Stimulated activated CD4-positive, alpha-beta T cell treated with anti-CD3 and anti-CD28 coated beads, Interleukin-2, amount 100 ng/mL, for 24 hours (primary cell): Measurements from ENCODE around the gene MPP3.
"Not testable (repeated sequence)": the region's sequence is repeated elsewhere in the genome, so short reads cannot be mapped to it uniquely, and the experiment has no call there.

Source experiments
- DNase-seq, 2 donors: peaks; one replicate each; pipeline ENCODE4 v3.0.0-alpha.2; 2020

MPP3 gene

DNA sequence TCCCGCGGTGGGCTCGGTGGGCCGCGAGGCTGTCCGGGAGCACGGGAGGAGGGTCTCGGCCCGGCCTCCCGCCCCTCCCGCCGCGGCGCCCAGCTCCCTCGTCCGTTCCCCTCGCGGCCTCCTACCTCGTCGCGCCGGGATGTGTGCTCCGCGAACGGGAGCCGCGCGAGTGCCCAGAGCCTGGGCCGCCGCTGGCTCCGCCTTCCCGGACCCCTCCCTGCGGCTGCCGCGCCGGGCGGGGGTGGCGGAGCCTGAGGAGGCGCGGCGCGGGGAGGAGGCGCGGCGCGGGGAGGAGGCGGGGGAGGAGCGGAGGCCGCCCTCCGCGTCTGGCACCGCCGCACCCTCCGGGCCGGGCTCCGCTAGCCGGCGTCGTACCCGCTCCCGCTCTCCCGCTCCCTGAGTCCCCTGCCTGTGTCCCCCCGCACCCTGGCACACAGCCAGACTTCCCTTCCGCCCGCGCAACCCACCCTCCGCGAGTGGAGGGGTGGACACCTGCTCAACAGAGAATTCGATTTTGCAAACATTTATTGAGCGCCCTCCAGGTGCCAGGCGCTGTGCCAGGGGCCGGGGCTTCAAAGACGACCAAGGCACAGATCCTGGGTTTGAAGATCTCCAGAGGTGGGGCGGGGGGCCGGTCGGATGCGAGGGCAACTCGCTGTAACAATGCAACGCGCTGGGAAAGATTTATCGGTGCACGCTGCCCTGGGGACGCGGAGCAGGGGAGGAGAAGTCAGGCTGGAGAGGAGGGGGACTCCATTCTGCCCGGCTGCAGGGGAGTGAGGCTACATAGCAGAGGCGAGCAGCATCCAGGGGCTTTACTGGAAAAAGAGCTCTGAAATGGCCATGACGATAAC, at the start of gene MPP3:
MPP3 (minus strand) TSS at position 171 of the 854 bp plus-strand sequence. CDS start 1,240 bp downstream, outside the sequence.
- peak; percentile 39 to 61 for DNase-seq

DNA sequence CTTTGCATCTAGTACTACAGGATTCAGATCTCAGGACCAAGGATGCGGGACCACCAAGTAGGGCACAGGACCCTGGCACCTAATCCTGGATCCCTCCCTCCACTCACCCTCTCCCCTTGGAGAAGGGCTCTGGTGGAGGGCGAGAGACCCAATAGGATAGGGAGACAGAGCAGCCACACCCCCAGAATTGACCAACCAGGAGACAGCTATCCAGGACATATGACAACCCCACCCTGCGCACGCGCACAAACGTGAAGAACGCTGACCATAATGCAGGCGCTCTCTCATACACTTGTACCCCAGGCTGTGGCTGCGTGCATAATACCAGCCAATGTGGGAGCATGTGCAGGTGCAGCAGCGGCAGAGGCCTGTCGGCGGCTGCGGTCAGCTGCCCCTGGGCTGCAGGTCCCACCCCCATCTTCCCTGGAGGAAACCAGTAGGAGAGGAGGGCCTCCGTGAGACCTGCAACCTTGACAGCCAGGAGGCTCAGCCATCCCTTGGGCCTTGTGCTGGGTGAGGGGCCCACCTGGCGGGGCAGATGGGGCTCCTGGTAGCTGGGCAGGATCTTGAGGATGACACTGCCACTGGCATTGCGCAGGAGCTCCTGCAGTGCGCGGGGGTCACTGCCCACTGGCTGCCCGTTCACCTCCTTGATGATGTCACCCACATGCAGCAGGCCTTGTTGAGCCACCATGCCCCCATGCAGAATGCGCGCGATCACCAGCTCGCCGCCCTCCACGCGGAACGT, 49.0 kb upstream of the MPP3 start:
- no peak for DNase-seq

GRCh38 chr17:43881181-43881580, 48.2 kb upstream of the MPP3 start:
- no peak for DNase-seq

DNA sequence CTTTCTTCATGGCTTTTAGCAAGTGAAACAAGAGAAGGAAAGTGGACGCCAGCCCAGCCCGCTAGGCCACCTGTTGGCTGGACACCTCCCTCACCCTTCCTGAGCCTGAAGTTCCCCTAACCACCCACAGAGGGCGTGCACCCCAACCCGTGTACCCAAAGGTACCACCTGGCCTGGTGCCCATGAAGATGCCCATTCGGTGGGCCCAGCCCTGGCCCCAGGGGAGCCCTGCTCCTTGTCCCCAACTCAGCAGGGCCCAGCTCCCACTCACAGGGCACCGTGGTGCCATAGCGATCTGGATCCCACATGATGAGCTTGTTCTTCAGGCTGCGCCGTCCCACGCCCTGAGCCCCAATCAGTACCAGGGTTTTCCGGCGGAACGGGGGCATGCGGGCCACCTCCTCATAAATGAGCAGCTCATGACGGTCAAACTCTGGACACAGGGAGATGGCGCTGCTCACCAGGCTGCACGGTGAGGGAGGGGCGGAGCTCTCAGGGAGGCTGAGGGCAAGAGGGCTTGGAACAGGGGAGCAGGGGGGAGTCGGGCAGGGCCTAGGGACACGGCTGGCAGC, 47.6 kb upstream of the MPP3 start:
- DNase-seq, result peak; percentile 59 to 61

DNA sequence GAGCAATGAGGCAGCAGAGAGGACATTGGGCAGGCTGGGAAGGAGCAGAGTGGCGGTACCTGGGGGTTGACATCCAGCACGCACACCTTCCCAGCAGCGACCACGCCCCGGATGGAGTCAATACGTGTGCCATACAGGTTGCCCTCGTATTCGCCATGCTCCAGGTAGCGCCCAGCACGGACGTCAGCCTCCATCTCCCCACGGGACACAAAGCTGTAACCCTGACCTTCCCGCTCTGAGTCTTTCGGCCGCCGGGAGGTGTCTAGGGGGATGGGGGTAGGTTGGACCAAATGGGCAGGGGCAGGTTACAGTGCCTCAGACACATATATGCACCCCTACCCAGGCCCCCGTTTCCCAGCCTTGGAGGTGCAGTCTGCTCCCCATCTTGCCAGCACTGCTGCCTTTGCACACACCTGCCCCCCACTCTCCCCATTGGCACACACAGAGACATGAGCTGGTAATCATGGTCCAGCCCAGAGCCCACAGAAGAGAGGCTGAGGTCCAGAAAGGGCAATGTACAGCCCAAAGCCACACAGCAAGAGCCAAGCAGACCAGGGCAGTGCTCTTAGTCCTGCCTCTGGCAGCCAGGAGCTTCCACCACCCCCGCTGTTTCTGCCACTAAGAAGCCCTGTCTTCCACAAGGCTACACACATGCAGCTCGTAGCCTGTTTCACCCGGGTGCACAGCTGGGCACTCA, 46.9 kb upstream of the MPP3 start:
- DNase-seq, result no peak

DNA sequence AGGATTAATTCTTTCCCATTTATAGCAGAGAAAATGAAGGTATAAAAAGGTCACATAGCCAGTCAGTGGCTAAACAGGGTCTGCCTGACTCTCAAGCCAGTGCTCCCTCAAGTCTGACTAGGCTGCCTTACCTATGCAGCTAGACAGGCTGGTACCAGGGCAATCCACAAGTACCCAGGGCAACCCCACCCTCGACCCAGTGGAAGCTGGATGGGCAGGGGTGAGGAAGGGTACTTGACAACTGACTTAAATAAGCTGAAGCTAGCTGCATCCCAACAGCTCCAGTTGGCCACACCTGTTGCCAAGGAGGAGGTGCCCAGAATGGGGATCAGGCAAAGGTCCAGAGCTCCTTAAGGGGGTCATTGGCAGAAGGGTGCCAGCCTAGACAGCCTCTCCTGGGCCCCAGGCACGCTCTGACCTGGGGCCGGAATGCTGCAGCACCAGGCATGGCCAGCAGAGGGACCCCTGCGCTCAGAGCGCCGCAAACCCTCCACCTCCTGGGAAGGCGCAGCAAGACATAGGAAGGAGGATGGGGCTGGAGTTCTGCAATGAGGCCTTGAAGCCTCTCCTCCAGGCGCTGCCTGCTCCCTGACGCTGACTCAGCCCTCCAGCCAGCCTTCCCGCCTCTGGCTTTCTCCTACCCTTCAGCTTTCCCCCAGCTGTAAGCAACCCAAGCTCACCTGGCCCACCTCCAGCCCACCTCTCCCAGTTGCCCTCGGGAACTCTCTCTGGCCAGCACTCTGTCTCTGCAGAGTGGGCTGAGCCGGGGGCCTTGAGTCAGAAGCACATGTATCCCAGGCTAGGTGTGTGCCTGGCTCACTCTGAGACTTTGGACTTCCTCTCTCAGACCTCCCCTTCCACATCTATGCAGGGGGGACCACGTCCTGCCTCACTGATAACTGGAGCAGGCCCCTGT, 45.6 kb upstream of the MPP3 start:
- DNase-seq, result peak; percentile 79 to 81

- DNase-seq, result no peak
These were observed 44.7 kb upstream of the MPP3 start for GRCh38 chr17:43877451-43878155.

- no peak for DNase-seq
These were observed 44.1 kb upstream of the MPP3 start for GRCh38 chr17:43877031-43877430.

DNA sequence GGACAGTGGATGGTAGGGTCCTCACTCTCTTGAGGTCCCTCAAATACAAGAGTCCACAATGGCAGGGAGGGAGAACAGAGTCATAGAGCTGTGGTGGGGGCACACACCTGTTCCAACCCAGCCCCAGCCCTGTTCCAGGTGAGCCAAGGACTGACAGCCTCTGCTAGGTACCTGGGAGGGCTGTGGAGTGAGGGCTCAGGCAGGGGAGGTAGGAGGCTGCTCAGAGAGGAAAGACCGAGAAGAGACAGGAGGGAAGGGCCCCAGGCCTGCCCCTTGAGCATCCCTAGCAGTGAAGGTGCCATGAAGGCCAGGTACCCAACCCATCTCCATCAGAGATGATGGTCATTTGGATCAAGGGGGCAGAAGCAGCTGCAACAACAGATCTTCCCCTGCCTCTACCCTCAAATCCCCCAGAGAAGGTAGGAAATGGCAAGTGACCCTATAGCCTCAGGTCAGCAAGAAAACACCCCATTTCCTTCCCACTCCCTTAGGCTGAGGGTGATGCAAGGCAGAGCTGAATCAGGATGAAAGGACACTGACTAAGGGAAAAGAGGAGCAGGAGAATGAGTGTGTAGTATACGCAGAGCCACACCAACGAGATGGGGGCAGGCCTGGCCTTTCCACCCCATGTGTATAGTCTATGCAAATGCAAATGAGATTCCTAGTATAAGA, 42.7 kb upstream of the MPP3 start:
- no peak for DNase-seq

- DNase-seq, result no peak
These were observed 41.3 kb upstream of the MPP3 start for GRCh38 chr17:43874293-43874692.

GRCh38 chr17:43873815-43874214, 40.9 kb upstream of the MPP3 start:
- no peak for DNase-seq

GRCh38 chr17:43873091-43873490, 40.1 kb upstream of the MPP3 start:
- DNase-seq, result no peak

DNA sequence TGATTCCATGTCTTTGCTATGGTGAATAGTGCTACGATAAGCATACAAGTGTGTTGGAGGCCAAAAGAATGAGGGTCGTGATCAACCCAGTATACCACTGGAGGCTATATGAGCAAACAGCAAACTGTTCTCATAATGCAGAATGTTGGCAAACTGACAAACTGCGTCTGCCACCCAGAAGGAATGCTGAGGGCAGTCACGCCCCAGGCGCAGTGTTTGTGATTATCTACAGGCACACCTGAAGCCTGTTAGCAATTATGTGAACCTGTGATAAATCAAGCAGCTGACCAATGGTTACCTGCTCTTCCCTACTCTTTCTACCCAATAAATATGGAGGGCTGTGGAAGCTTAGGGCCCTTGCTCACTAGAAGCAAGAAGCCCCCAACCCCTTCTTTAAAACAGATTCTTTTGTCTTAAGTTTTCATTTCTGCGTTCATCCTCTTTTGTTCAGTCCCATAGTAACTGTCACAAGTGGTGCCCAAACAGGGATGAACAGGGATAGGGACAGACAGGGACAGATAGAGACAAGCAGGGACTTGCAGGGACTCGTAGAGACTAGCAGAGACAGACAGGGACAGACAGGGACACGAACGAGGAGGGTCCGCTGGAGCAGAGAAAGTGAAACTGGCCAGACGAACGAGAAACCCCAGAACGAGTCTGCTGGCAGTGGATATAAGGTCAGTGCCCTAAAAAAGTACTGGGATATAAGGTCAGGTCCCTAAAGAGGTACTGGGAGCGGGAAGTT, 39.2 kb upstream of the MPP3 start:
- no peak for DNase-seq

- DNase-seq, result not testable (repeated sequence)
These were observed 36.1 kb upstream of the MPP3 start for GRCh38 chr17:43869031-43869430.

GRCh38 chr17:43868226-43868994, 35.5 kb upstream of the MPP3 start:
- no peak for DNase-seq

- DNase-seq, result no peak
These were observed 31.4 kb upstream of the MPP3 start for GRCh38 chr17:43864161-43864984.

DNA sequence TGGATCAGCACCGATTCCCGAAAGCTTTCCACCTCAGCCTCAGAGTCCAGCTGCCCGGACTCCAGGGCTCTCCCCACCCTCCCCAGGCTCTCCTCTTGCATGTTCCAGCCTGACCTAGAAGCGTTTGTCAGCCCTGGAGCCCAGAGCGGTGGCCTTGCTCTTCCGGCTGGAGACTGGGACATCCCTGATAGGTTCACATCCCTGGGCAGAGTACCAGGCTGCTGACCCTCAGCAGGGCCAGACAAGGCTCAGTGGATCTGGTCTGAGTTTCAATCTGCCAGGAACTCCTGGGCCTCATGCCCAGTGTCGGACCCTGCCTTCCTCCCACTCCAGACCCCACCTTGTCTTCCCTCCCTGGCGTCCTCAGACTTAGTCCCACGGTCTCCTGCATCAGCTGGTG, 29.0 kb upstream of the MPP3 start:
- no peak for DNase-seq

- DNase-seq, result no peak
These were observed 28.1 kb upstream of the MPP3 start for GRCh38 chr17:43860927-43861622.
